ENCODE measurements around the gene GRAMD1C. TPM values are rescaled to one million over a fixed set of nuclear protein-coding genes. Genes with fewer than 3 reads are reported as not detected.

GRAMD1C gene
- total RNA-seq, 2 experiments from 2014 or later = 4.1 to 6.4 TPM

GRCh38 chr3:113898892-113899291 is 60.3 kb downstream of the GRAMD1C start:
- no TSS peak for BruUV-seq (replicated peaks)
- intact Hi-C loops (cut with micrococcal nuclease; ENCODE audit: unreplicated experiment) = no loop called here
- Histone ChIP-seq H3K4me3 (ENCODE audit: low read depth, low read length, poor library complexity, severe bottlenecking) (no peak overlapping the region), H3K79me2 (ENCODE audit: insufficient read depth, low read depth, low read length) (no peaks in the 10 kb centered on the region), H3K36me3 (ENCODE audit: insufficient read depth, low read length) (no peaks in the 10 kb centered on the region), H3K9me2 (ENCODE audit: insufficient read depth, low read length) (no peaks in the 10 kb centered on the region), H3K4me2 (ENCODE audit: low read length) (no peak overlapping the region), H2AFZ (ENCODE audit: low read length) (no peak overlapping the region), H3K9me3 (ENCODE audit: low read length) (no peaks in the 10 kb centered on the region), H3K27ac (ENCODE audit: low read depth, low read length, poor library complexity, severe bottlenecking) (no peak overlapping the region), H4K20me1 (ENCODE audit: insufficient read depth, low read length) (no peaks in the 10 kb centered on the region), H3K4me1 (ENCODE audit: insufficient read depth, low read length, poor library complexity, severe bottlenecking) (peaks cover 5% of the 10 kb centered on the region)
- ChIA-PET CTCF (ENCODE audit: unreplicated experiment) (no interaction called here), POLR2A (no interaction called here)
- TF ChIP-seq CTCF (conservative IDR thresholded peaks at IDR 0.05; ENCODE audit: low read length) (no peak), EZH2phosphoT487 (IDR thresholded peaks at IDR 0.05; ENCODE audit: borderline replicate concordance, low read depth, low read length) (no peak)
- no peak for DNase-seq (ENCODE audit: low spot score)

GRCh38 chr3:113906568-113907140 is 68.1 kb downstream of the GRAMD1C start:
- no peaks in the 10 kb centered on the region for H4K20me1 ChIP-seq (ENCODE audit: insufficient read depth, low read length)
- POLR2A ChIA-PET = interaction anchor here (0.6 to 2.9 kb wide), 8 partner anchors 9 to 419 kb away, joined by 3 to 12 read pairs (median 4); no protein-coding TSS in a partner anchor
- H3K4me3 ChIP-seq (ENCODE audit: low read depth, low read length, poor library complexity, severe bottlenecking) = no peak overlapping the region
- intact Hi-C loops (cut with micrococcal nuclease; ENCODE audit: unreplicated experiment) = no loop called here
- H3K4me1 ChIP-seq (ENCODE audit: insufficient read depth, low read length, poor library complexity, severe bottlenecking) = no peaks in the 10 kb centered on the region
- BruUV-seq (replicated peaks) = no TSS peak
- H3K9me2 ChIP-seq (ENCODE audit: insufficient read depth, low read length) = no peaks in the 10 kb centered on the region
- H3K4me2 ChIP-seq (ENCODE audit: low read length) = no peak overlapping the region
- DNase-seq (ENCODE audit: low spot score) = no peak
- H3K27ac ChIP-seq (ENCODE audit: low read depth, low read length, poor library complexity, severe bottlenecking) = no peak overlapping the region
- H3K36me3 ChIP-seq (ENCODE audit: insufficient read depth, low read length) = no peaks in the 10 kb centered on the region
- H3K79me2 ChIP-seq (ENCODE audit: insufficient read depth, low read depth, low read length) = no peaks in the 10 kb centered on the region
- CTCF ChIA-PET (ENCODE audit: unreplicated experiment) = no interaction called here
- H3K9me3 ChIP-seq (ENCODE audit: low read length) = no peaks in the 10 kb centered on the region
- TF ChIP-seq CTCF (conservative IDR thresholded peaks at IDR 0.05; ENCODE audit: low read length) = no peak
- TF ChIP-seq EZH2phosphoT487 (IDR thresholded peaks at IDR 0.05; ENCODE audit: borderline replicate concordance, low read depth, low read length) = no peak
- no peak overlapping the region for H2AFZ ChIP-seq (ENCODE audit: low read length)

GRCh38 chr3:113908133-113908532 is 69.5 kb downstream of the GRAMD1C start:
- Histone ChIP-seq H3K9me2 (ENCODE audit: insufficient read depth, low read length) (no peaks in the 10 kb centered on the region), H3K4me3 (ENCODE audit: low read depth, low read length, poor library complexity, severe bottlenecking) (no peak overlapping the region), H4K20me1 (ENCODE audit: insufficient read depth, low read length) (no peaks in the 10 kb centered on the region), H3K4me1 (ENCODE audit: insufficient read depth, low read length, poor library complexity, severe bottlenecking) (no peaks in the 10 kb centered on the region), H3K9me3 (ENCODE audit: low read length) (no peaks in the 10 kb centered on the region), H2AFZ (ENCODE audit: low read length) (no peak overlapping the region), H3K36me3 (ENCODE audit: insufficient read depth, low read length) (no peaks in the 10 kb centered on the region), H3K79me2 (ENCODE audit: insufficient read depth, low read depth, low read length) (no peaks in the 10 kb centered on the region), H3K4me2 (ENCODE audit: low read length) (no peak overlapping the region), H3K27ac (ENCODE audit: low read depth, low read length, poor library complexity, severe bottlenecking) (no peak overlapping the region)
- CTCF ChIA-PET (ENCODE audit: unreplicated experiment) = no interaction called here
- intact Hi-C loops (cut with micrococcal nuclease; ENCODE audit: unreplicated experiment) = no loop called here
- TF ChIP-seq CTCF (conservative IDR thresholded peaks at IDR 0.05; ENCODE audit: low read length) (no peak), EZH2phosphoT487 (IDR thresholded peaks at IDR 0.05; ENCODE audit: borderline replicate concordance, low read depth, low read length) (no peak)
- POLR2A ChIA-PET = interaction anchor here (0.6 to 2.9 kb wide), 4 partner anchors 9 to 50 kb away, joined by 3 to 12 read pairs (median 4); no protein-coding TSS in a partner anchor
- no peak for DNase-seq (ENCODE audit: low spot score)
- BruUV-seq (replicated peaks) = no TSS peak

Data from OCI-LY7 (cell line).